ENCODE measurements around the gene EDARADD. TPM values are rescaled to one million over a fixed set of nuclear protein-coding genes. Genes with fewer than 3 reads are reported as not detected.

EDARADD gene
- total RNA-seq, 4 donors from 2014 or later, result 0.27 to 1.7 (median 0.31) TPM; not detected in 1

DNA sequence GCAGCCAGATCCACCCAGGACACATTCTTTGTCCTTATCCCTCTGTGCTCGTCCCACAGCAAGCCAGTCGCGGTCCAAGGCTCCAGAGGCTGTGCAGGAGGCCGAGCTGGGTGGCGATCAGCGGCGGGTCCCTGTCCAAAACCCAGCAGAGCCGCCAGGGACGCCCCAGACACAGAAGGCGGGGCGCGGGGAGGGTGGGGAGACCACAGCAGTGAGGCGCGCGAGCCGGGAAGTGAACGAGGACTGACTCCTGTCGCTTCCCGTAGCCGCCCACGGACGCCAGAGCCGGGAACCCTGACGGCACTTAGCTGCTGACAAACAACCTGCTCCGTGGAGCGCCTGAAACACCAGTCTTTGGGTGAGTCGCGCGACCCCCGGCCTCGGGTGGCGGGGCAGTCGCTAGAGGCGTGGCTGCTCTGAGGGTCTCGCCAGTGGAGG lies 129.6 kb downstream of the EDARADD start, which contains the start of gene LGALS8:
LGALS8 (plus strand) TSS at position 279 of the 438 bp plus-strand sequence. CDS start 2,089 bp downstream, outside the sequence.
- peaks cover 2 to 16% (median 2%) of the 10 kb centered on the region in 3 donors for H3K4me1 ChIP-seq
- WGBS, 2 donors (ENCODE audit: low coverage in 1 of 2), result 0% methylated on average over 2 to 8 of the region's 35 CpGs
- ATAC-seq, result peak; percentile 94
- no peaks in the 10 kb centered on the region for H3K9me3 ChIP-seq
- H3K36me3 ChIP-seq, result peaks cover 0 to 27% of the 10 kb centered on the region in 2 donors
- H3K27me3 ChIP-seq, result no peaks in the 10 kb centered on the region
- TF ChIP-seq EP300 (IDR thresholded peaks at IDR 0.05), result no peak
- peak; percentile 95 for TF ChIP-seq POLR2AphosphoS5 (IDR thresholded peaks at IDR 0.05)
- peak; percentile 21 to 24 for TF ChIP-seq POLR2A (IDR thresholded peaks at IDR 0.05)
- TF ChIP-seq, protein P1, sequence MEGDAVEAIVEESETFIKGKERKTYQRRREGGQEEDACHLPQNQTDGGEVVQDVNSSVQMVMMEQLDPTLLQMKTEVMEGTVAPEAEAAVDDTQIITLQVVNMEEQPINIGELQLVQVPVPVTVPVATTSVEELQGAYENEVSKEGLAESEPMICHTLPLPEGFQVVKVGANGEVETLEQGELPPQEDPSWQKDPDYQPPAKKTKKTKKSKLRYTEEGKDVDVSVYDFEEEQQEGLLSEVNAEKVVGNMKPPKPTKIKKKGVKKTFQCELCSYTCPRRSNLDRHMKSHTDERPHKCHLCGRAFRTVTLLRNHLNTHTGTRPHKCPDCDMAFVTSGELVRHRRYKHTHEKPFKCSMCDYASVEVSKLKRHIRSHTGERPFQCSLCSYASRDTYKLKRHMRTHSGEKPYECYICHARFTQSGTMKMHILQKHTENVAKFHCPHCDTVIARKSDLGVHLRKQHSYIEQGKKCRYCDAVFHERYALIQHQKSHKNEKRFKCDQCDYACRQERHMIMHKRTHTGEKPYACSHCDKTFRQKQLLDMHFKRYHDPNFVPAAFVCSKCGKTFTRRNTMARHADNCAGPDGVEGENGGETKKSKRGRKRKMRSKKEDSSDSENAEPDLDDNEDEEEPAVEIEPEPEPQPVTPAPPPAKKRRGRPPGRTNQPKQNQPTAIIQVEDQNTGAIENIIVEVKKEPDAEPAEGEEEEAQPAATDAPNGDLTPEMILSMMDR (IDR thresholded peaks at IDR 0.05), result peak in 1 of 4 experiments; percentile 24
- H3K27ac ChIP-seq, result peak within 1 kb of the TSS; percentile 55 to 95 (median 86)
- H3K4me3 ChIP-seq, result peak within 1 kb of the TSS; percentile 82 to 94

DNA sequence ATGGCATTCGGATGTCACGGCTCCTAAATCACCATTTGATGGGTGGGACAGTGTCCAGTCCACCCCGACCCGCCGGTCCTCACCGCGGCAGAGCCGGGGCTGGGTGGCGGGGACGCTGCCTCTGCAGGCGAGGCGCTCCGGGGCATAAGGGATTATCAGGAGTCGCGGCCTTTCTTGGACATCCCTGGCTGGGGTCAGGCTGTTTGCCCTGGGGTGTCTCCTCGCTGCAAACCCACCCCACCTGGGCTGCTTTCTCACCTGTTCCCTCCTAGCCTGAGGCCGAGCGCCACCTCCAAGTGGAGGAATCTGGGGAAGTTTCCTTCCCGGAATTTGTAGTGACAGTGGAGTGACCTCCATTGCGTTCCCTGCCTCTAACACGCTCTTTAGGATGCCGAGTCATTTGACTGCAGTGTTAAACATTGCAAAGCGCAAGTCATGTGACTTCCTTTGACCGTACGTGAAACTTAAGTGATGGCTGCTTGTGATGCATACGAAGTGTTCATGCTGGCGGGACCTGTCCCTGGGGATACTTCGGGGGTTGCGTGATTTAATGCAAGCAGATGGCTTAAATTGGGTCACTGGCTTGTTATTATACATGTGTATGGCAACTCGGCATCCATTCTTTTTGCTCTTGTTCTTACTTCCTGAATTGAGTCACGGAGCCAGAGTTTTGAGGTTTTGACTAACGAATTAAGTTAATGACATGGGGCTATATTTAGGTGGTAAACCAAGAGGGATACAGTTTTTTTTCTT lies 130.2 kb downstream of the EDARADD start:
- no peaks in the 10 kb centered on the region for H3K27me3 ChIP-seq
- H3K4me1 ChIP-seq, result peaks cover 2 to 16% (median 2%) of the 10 kb centered on the region in 3 donors
- no peaks in the 10 kb centered on the region for H3K9me3 ChIP-seq
- H3K27ac ChIP-seq, result peak overlapping the region; percentile 55 to 95 (median 86)
- peak overlapping the region; percentile 82 to 94 for H3K4me3 ChIP-seq
- TF ChIP-seq, protein P1 (IDR thresholded peaks at IDR 0.05), result no peak
- peak; percentile 68 for TF ChIP-seq POLR2AphosphoS5 (IDR thresholded peaks at IDR 0.05)
- no peak for TF ChIP-seq EP300 (IDR thresholded peaks at IDR 0.05)
- TF ChIP-seq POLR2A (IDR thresholded peaks at IDR 0.05), result no peak
- ATAC-seq, result peak; percentile 73
- peaks cover 0 to 28% of the 10 kb centered on the region in 2 donors for H3K36me3 ChIP-seq
- 0% methylated on average over 7 to 11 of the region's 32 CpGs for WGBS, 2 donors (ENCODE audit: low coverage in 1 of 2)

DNA sequence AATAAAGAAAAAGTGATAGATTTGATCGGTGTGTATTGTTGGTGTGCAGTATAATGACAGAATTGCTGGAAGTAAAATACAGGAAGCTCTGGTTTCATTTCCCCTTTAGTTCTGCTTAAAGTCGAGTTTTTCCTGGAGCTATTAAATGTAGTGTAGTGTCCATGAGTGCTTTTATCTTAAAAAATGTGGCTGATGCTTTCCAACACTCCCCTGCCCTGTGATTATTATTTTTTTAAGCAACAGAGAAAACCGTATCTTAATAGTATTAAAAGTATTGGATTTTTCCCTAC lies 130.8 kb downstream of the EDARADD start:
- ATAC-seq, result no peak
- 7 to 19% methylated on average over 3 of the region's 3 CpGs for WGBS, 2 donors (ENCODE audit: low coverage in 1 of 2)
- no peaks in the 10 kb centered on the region for H3K27me3 ChIP-seq
- TF ChIP-seq, protein P1 (IDR thresholded peaks at IDR 0.05), result no peak
- peak overlapping the region in 2 of 4 donors; percentile 85 to 88 for H3K27ac ChIP-seq
- peaks cover 2 to 16% (median 2%) of the 10 kb centered on the region in 3 donors for H3K4me1 ChIP-seq
- peaks cover 0 to 28% of the 10 kb centered on the region in 2 donors for H3K36me3 ChIP-seq
- peak overlapping the region; percentile 82 to 94 for H3K4me3 ChIP-seq
- H3K9me3 ChIP-seq, result no peaks in the 10 kb centered on the region

DNA sequence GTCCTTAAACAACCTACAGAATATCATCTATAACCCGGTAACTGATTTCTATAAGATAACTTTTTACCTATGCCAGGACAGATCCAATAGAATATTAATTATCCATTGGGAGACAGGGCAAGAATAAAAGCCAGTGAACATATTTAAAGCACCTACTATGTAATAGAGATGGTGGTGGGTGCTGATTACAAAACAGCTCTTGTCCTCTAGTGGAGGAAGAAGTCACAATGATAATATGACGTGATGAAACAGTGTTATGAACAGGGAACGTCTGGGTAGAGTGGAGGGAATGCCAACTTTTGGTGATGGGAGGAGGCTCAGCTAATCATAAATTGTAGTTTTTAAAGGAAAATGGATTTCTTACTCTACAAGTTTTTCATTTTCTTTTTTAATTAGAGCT lies 132.0 kb downstream of the EDARADD start:
- ATAC-seq, result no peak
- no peak overlapping the region for H3K4me3 ChIP-seq
- H3K4me1 ChIP-seq, result peaks cover 2 to 16% (median 2%) of the 10 kb centered on the region in 3 donors
- no peak overlapping the region for H3K27ac ChIP-seq
- H3K27me3 ChIP-seq, result no peaks in the 10 kb centered on the region
- TF ChIP-seq, protein P1 (IDR thresholded peaks at IDR 0.05), result no peak
- TF ChIP-seq EP300 (IDR thresholded peaks at IDR 0.05), result no peak
- no peak for TF ChIP-seq POLR2AphosphoS5 (IDR thresholded peaks at IDR 0.05)
- no peak for TF ChIP-seq POLR2A (IDR thresholded peaks at IDR 0.05)
- WGBS, 2 donors (ENCODE audit: low coverage in 1 of 2), result 79 to 88% methylated on average over 3 of the region's 3 CpGs
- H3K36me3 ChIP-seq, result peaks cover 0 to 32% of the 10 kb centered on the region in 2 donors
- no peaks in the 10 kb centered on the region for H3K9me3 ChIP-seq

DNA sequence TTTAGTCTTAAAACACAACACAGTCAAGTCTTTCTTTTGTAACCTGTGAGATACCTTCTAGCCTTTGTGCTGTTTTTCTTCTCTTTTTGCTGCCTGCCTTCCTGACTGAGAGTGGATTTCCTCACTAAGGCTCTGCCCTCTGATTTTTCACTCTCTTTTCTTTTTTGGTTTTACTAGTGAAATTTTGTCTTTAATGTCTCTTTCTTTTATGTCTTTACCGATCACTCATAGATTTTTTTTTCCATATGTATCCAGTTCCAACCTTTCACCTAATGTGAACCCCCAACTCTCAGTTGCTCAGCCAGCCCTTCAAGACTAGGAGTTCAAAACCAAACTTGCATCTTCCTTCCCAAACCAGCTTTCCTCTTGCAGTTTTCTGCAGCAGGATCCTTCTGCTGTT lies 136.2 kb downstream of the EDARADD start:
- no peak for ATAC-seq
- H3K4me1 ChIP-seq, result peaks cover 0 to 13% (median 0%) of the 10 kb centered on the region in 3 donors
- peaks cover 0 to 56% of the 10 kb centered on the region in 2 donors for H3K36me3 ChIP-seq
- TF ChIP-seq, protein P1 (IDR thresholded peaks at IDR 0.05), result no peak
- TF ChIP-seq EP300 (IDR thresholded peaks at IDR 0.05) (no peak), POLR2A (IDR thresholded peaks at IDR 0.05) (no peak)
- no peaks in the 10 kb centered on the region for H3K27me3 ChIP-seq
- no peak overlapping the region for H3K4me3 ChIP-seq
- no peaks in the 10 kb centered on the region for H3K9me3 ChIP-seq
- H3K27ac ChIP-seq, result no peak overlapping the region
- WGBS, 2 donors (ENCODE audit: low coverage in 1 of 2), result 57 to 82% methylated on average over 1 of the region's 1 CpG

All from gastroesophageal sphincter (tissue), 4 donors.